CD4-positive, alpha-beta T cell treated with Interleukin-15 for 1 hour (primary cell): ENCODE measurements around the gene PPIA.
A peak's percentile ranks its signal among the peaks of the same experiment; 100 is the strongest.
"Not testable (repeated sequence)": the region's sequence is repeated elsewhere in the genome, so short reads cannot be mapped to it uniquely, and the experiment has no call there.

ENCODE experiments used
- DNase-seq: peaks from one replicate; pipeline ENCODE4 v3.0.0-alpha.2; 2020

The PPIA gene

DNA sequence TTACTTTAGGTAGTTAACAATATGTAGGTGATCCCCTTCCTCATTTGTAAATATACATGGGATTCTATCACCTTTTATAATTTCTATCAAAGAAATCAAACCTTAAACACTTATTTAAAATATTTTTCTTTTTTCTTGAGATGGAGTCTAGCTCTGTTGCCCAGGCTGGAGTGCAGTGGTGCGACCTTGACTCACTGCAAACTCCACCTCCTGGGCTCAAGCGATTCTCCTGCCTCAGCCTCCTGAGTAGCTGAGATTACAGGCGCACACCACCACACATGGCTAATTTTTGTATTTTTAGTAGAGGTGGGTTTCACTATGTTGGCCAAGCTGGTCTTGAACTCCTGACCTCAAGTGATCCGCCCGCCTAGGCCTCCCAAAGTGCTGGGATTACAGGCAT lies 47.0 kb downstream of the PPIA start:
- DNase-seq: not testable (repeated sequence)

DNA sequence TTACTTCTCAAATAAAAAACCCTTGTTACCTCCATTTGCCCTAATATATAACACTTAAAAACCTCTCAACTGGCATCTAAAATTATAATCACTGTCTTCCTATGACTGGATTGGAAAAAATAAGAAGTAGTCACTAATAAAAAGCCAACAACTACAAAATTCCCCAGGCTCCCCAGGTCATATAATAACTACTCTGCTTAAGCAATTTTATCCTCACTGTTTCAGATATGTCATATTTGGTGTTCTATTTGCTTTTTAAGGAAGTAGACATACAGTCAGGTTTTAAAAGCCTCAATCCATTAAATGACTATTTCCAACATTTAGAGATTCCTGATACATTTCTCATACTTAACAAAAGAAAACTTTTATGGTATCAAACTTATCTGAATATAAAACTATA lies 49.0 kb downstream of the PPIA start:
- DNase-seq: no peak

DNA sequence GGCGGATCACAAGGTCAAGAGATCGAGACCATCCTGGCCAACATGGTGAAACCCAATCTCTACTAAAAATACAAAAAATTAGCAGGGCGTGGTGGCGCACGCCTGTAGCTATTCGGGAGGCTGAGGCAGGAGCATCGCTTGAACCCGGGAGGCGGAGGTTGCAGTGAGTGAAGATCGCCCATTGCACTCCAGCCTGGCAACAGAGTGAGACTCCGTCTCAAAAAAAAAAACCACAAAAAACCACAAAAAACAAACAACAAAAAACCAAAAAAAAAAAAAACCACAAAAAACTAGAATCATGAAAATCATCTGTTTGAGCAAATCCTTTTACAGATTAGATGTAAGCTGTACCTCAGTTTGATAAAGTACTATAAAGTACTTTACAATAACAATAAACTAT lies 49.9 kb downstream of the PPIA start:
- DNase-seq: peak; percentile 24

DNA sequence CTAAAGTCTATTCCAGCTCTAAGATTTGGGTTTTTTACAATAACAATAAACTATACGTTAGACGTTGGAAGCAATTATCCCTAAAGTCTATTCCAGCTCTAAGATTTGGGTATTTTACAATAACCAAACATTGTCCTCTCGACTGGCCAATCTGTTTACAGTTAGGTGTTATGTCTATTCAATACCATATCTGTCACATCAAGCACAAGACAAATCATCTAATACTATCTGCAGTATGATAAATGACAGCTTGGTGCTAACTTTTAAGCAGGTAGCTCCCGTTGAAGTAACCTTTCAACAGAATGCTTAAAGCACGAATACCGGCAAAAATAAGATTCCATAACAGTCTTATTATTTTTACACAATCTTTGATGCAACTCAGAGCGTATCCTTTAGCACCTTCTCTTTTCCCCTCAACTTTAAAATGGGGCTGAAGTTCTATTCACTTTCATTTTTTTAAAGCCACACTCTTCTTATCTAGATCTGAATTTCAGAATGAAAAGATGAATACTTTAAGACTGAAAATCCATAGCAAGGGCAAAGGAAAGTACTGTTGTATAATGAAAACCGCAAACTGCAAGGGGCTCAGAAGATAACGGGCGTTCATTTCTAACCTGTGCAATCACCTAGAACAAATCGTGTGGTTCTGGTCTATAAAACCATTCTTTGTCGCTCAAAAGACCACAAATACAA lies 50.5 kb downstream of the PPIA start:
- DNase-seq: no peak

DNA sequence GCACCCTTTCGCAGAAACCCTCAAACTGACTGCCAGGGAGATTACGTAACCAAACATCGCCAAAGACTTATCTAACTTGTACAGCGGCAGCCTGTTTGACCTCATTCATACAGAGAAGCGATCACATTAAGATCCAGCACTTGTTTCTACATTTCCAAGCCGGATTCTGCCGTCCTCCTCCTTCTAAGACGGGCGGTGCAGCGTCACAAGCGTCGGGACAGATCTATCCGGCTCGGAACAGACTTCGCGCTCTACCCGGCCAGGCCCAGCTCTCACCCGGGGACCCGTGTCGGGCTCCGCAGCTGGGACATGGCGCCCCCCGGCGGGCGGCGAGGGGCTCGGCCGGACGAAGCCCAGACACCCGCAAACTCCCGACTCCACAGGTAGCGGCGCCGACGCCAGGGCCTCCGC lies 51.0 kb downstream of the PPIA start:
- DNase-seq: peak; percentile 90

DNA sequence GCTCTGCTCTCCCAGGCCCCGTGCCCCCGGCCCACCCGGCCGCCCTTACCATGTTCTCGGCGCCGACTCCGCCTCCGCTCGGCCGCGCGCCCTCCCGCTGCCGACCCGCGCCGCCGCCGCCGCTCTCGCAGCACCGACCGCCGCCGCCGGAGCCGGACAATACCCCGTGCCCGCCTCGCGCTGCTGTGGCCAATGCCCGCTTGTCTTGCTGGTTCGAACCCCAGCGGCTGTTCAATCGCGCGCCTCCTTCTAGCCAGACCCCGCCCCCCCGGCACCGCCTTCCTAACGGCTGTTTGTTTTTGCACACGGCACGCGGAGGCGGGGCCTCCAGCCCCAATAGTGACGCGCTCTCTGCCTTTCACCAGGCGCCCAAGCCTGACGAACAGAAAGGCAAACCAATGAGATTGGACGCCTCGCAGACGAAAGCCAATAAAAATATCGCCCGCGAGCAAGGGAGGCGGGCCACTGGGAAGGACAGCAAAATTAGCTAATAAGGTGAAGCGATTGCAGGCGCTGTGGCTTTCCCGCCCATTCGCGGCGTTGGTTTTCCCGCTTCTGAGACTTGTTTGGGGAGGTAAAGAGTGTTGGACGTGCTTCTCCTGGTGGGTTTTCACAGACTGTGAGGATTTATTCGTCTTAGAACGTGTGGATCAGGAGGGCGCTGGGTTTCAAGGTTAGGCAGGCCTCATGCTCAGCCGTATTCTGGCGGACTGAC lies 51.6 kb downstream of the PPIA start, which contains the start of gene H2AZ2:
Gene H2AZ2 (minus strand): TSS at position 168 of the 715 bp plus-strand sequence. CDS start 116 bp downstream, at position 52.
- peak; percentile 99 for DNase-seq

DNA sequence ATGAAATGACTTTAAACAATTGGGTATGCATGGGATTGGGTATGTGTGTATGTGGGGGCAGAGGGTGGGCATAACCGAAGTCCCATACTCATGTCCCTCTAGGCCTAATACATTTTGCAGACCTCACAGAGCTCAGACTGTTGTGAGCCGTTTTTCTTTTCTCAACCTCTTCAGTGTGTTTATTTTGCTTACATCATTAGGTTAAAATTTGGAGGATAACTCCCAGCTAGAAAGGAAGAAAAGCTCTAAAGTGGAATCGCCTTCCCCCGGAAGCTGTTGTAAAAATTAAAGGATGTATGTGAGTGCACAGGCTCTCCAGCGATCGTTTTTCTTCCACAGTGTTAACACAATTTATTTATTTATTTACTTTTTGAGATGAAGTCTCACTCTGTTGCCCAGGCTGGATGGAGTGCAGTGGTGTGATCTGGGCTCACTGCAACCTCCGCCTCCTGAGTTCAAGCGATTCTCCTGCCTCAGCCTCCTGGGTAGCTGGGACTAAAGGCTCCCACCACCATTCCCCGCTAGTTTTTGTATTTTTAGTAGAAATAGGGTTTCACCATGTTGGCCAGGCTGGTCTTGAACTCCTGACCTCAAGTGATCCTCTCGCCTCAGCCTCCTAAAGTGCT lies 52.9 kb downstream of the PPIA start:
- DNase-seq: no peak

DNA sequence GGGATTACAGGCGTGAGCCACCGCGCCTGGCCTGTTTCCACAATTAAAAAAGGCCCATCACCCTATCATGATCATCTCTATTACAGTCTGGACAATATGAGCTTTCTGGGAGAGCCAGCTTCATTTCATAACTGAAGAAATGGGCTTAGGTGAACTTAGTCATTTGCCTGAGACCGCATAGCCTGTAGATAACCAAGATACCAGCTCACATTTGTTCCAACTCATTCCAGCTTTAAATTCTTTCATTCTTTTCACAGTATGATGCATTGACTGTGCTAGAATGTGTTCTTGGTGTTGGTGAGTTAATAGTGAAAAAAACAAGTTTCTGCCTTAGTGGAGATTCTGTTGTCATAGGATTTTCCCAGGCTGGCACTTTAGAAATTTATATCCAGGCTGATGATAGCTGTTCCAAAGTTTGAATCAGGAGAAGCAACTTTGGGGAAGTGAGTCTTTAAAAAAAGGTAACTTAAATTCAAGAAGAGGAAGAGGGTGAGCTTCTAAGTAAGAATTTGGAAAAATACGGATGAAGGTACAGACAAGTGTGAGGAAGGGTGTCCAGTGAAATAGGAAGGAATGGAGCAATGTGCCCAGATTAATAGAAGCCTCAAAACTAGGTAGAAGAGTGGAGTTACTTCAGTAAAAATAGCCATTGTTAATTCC lies 53.5 kb downstream of the PPIA start:
- no peak for DNase-seq

DNA sequence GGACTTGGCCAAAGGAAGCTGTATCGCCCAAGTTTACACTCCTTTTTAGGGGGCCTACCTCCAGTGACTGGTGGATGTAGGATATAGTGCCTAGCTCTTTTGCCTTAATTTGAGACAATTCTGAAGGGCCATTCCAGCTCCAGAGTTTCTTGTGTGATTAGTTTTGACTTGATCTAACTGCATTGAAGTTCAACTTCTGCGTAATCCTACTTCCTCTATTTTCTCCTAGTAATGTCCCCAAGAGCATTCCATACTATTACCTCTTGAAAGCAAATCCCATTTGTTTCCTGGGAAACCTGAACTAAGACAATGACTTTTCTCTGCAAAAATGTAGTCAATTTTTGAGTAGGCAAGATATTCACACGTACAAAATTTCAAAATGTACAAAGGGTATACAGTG lies 56.1 kb downstream of the PPIA start:
- DNase-seq: no peak
